K562 (cell line): ENCODE data around the gene SLC39A11. TPM values are rescaled to one million over a fixed set of nuclear protein-coding genes. Genes with fewer than 3 reads are reported as not detected.

Experiments used
- ATAC-seq: fragments of 200-7000 bp; cut with Tn5 transposase; 3 replicates; pipeline ENCODE4 v1.9.1; 2020; ENCODE audit warnings: moderate library complexity
- BruUV-seq: library from RNA; stranded (reverse); fragments of 400-500 nt; replicated peaks from 2 replicates; lab custom pipeline; 2021; lab: Mats Ljungman, UMichigan
- CTCF ChIA-PET: fragments of 300-600 bp; formaldehyde crosslinking; extraction: SDS; loops from one replicate; lab custom pipeline; 2021; ENCODE audit warnings: low intra/inter-chr PET ratio; lab: Yijun Ruan, JAX
- POLR2A ChIA-PET: fragments of 300-600, 350-650 bp; sonication (Branson Sonifier 250); formaldehyde crosslinking; extraction: SDS; loops from one replicate; lab custom pipeline; 2021; ENCODE audit warnings: antibody characterized with exemption, inconsistent platforms; lab: Yijun Ruan, JAX
- DNase-seq, 4 experiments: peaks; one replicate each; pipeline versions ENCODE4 v3.0.0 to v3.0.0-alpha.2; 2011 to 2018; ENCODE audit warnings: low spot score in 3 of 4, mixed read lengths in 3 of 4; ENCODE audit errors: extremely low read depth in 1 of 4
- FAIRE-seq: peaks from 2 replicates; lab custom pipeline; 2011; peaks lifted over from hg19 to GRCh38; lab: Jason Lieb, UNC
- H2AFZ ChIP-seq: 2 replicates; pipeline ENCODE4 v1.6.0; 2011; ENCODE audit warnings: low read depth, low read length, control low read depth, inconsistent platforms
- H3K27ac ChIP-seq: fragments of 200-600 bp; 3 replicates; pipeline ENCODE4 v1.8.0; 2011; ENCODE audit warnings: low read depth, mild to moderate bottlenecking, control low read depth, inconsistent platforms, low read length, moderate library complexity, mixed read lengths; ENCODE audit errors: extremely low read depth
- H3K27me3 ChIP-seq, 2 experiments: fragments of 300-600 bp in 1 of 2; 2 replicates in 1 of 2; 3 replicates in 1 of 2; pipeline versions ENCODE4 v1.6.0 to v1.8.0; 2011; ENCODE audit warnings: inconsistent platforms in 2 of 2, low read length in 2 of 2, mild to moderate bottlenecking in 1 of 2, mixed read lengths in 1 of 2, moderate library complexity in 1 of 2; ENCODE audit not compliant: control insufficient read depth in 2 of 2, insufficient read depth in 2 of 2
- H3K36me3 ChIP-seq: fragments of 300-600 bp; 3 replicates; pipeline ENCODE4 v1.8.0; 2011; ENCODE audit warnings: mild to moderate bottlenecking, low read length, inconsistent platforms; ENCODE audit not compliant: control insufficient read depth, insufficient read depth
- H3K4me1 ChIP-seq, 2 experiments: fragments of 200-600 bp in 1 of 2; replicated peaks in 1 of 2; 2 replicates in 1 of 2; 3 replicates in 1 of 2; pipeline versions ENCODE4 v1.5.1 to v1.8.0; 2011; ENCODE audit warnings: inconsistent platforms in 2 of 2, low read length in 2 of 2, mild to moderate bottlenecking in 1 of 2, mixed read lengths in 1 of 2, moderate library complexity in 1 of 2; ENCODE audit not compliant: control insufficient read depth in 2 of 2, insufficient read depth in 2 of 2
- H3K4me2 ChIP-seq: 2 replicates; pipeline ENCODE4 v1.6.1; 2011; ENCODE audit warnings: low read length, control low read depth, inconsistent platforms, mixed read lengths; ENCODE audit not compliant: insufficient read depth
- H3K4me3 ChIP-seq: fragments of 200-600 bp; sonication (generic), shearing (Covaris generic); 2 replicates; pipeline ENCODE4 v1.5.1; 2016; ENCODE audit warnings: control low read depth, inconsistent platforms
- H3K79me2 ChIP-seq: fragments of 200-600 bp; 3 replicates; pipeline ENCODE4 v1.8.0; 2011; ENCODE audit warnings: low read length, inconsistent platforms; ENCODE audit not compliant: control insufficient read depth, insufficient read depth
- H3K9ac ChIP-seq, 2 experiments: 2 replicates each; pipeline versions ENCODE4 v1.6.0 to v1.6.1; 2011; ENCODE audit warnings: low read depth in 2 of 2, low read length in 2 of 2, control low read depth in 1 of 2, inconsistent platforms in 1 of 2, mild to moderate bottlenecking in 1 of 2, mixed read lengths in 1 of 2; ENCODE audit not compliant: insufficient read depth in 1 of 2
- H3K9me1 ChIP-seq: one replicate; pipeline ENCODE4 v1.6.0; 2011; ENCODE audit warnings: inconsistent platforms, mild to moderate bottlenecking, low read length, moderate library complexity; ENCODE audit not compliant: control insufficient read depth, insufficient read depth
- H3K9me3 ChIP-seq: replicated peaks from 2 replicates; pipeline ENCODE4 v1.5.1; 2011; ENCODE audit warnings: low read depth, low read length, inconsistent platforms; ENCODE audit not compliant: control insufficient read depth, insufficient read depth
- H4K20me1 ChIP-seq: replicated peaks from 2 replicates; pipeline ENCODE4 v1.6.1; 2011; ENCODE audit warnings: low read length, inconsistent platforms, mixed read lengths; ENCODE audit not compliant: control insufficient read depth, insufficient read depth
- HMBOX1 ChIP-seq: sonication (generic); IDR thresholded peaks from 2 replicates; pipeline ENCODE4 v1.6.1; 2016
- KDM2B ChIP-seq: fragments of 250-450 bp; sonication (Bioruptor Pico); IDR thresholded peaks from 2 replicates; pipeline ENCODE4 v1.8.0; 2021; ENCODE audit warnings: mild to moderate bottlenecking, moderate library complexity
- TAF15 ChIP-seq: fragments of 200-400 bp; formaldehyde crosslinking; IDR thresholded peaks from 2 replicates; pipeline ENCODE4 v1.6.1; 2017; ENCODE audit warnings: mild to moderate bottlenecking, low read depth, low read length, moderate library complexity
- TRIM25 ChIP-seq: fragments of 450-650 bp; IDR thresholded peaks from 2 replicates; pipeline ENCODE4 v1.7.0; 2016; ENCODE audit warnings: borderline replicate concordance
- ZNF24 ChIP-seq: fragments of 450-650 bp; IDR thresholded peaks from 2 replicates; pipeline ENCODE4 v1.6.1; 2016
- WGBS: fragments of 100-300 bp; shearing (Covaris generic); methylation state at CpG from one replicate; pipeline ENCODE4 v1.1.6; 2016; ENCODE audit warnings: low coverage, mixed read lengths; ENCODE audit not compliant: insufficient coverage; ENCODE audit errors: missing lambda C conversion rate; 5-methylcytosine and 5-hydroxymethylcytosine counted together
- in situ Hi-C: fragments of 300-500 bp; cut with MboI; formaldehyde crosslinking; loops from 4 replicates; pipeline ENCODE4 v1.15.0; 2018; ENCODE audit warnings: inconsistent platforms, mixed read lengths
- intact Hi-C: fragments of 100-400 bp; cut with micrococcal nuclease; formaldehyde crosslinking; loops from 2 replicates; pipeline ENCODE4 v1.14.2; 2022
- polyA plus RNA-seq, 8 experiments: library from polyadenylated mRNA; depleted of rRNA in 4 of 8; stranded (reverse) in 5 of 8; unstranded in 3 of 8; fragments of >200 nt; fragmentation: Nextera tagmentation in 2 of 8; fragmentation: Illumina TruSeq in 1 of 8; extraction: Ambion mirVana in 2 of 8; extraction: Trizol in 1 of 8; gene quantifications; 2 replicates each; pipeline versions ENCODE4 v1.2.1 to v1.2.3, GENCODE V29; 2011 to 2014; ENCODE audit warnings: inconsistent platforms in 1 of 8, missing spikeins in 1 of 8
- total RNA-seq, 7 experiments: library from RNA; depleted of rRNA in 6 of 7; stranded (reverse); fragments of >200 nt in 6 of 7; fragmentation: Illumina TruSeq in 2 of 7; extraction: Trizol in 2 of 7; gene quantifications; 2 replicates each; pipeline versions ENCODE4 v1.2.1 to v1.2.3, GENCODE V29; 2011 to 2021; ENCODE audit warnings: low replicate concordance in 1 of 7
- TF ChIP-seq, protein P1 (sequence below): fragments of 250-450 bp; sonication (Bioruptor Pico); IDR thresholded peaks from 2 replicates; pipeline ENCODE4 v1.6.1; 2021; ENCODE audit warnings: mild to moderate bottlenecking

SLC39A11 gene
- total and polyA plus RNA-seq, 9 of the 15 experiments (the other 6 are each of a cell fraction or from before 2014, with no cell fraction given) = 10.5 to 26.4 (median 13.4) TPM

GRCh38 chr17:72733619-72734282, 358.7 kb downstream of the SLC39A11 start (continued):
- no peak for TF ChIP-seq TRIM25
- no peak for TF ChIP-seq KDM2B (CRISPR knock-in tag)
- TF ChIP-seq TAF15 = no peak
- no peak for TF ChIP-seq HMBOX1

DNA sequence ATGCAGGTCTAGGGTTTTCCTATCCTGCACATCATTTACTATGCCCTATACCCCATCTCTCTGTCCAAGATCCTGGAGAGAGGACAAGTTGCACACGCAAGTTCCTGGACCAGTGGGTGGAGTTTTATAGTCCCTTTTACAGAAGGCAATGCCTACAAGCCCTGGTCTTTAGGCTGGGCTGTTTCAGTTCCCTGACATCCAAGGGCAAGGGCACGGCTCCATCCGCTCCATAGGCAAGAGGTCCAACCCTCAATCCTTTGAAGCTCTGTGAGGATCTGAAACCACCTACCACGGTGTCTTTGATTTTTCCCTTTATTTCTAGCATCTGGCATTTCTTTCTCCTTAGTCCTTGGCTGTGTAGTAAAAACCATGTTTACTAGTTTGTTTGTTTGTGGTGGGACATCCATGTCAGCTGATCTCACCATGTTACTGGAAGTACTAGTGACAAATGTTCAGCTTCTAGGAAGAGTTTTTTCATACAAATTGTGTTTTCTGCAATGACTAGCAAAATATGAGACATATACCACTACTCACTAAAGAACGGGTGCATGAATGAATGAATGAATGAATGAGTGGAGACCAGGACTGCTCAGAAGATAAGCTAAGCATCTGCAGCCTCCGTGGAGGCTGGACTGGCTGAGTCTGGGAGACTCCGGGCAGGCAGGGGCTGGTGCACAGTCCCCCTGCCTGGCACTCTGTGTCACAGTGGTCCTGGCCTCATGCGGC, 359.4 kb downstream of the SLC39A11 start:
- TF ChIP-seq, protein P1, sequence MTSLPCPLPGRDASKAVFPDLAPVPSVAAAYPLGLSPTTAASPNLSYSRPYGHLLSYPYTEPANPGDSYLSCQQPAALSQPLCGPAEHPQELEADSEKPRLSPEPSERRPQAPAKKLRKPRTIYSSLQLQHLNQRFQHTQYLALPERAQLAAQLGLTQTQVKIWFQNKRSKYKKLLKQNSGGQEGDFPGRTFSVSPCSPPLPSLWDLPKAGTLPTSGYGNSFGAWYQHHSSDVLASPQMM (CRISPR knock-in tag) = no peak
- peak; percentile 69 for TF ChIP-seq ZNF24
- Histone ChIP-seq H3K4me1 (0 out of 5 replicates have a peak, but pooled peaks cover 0 to 2% of the 10 kb centered on the region in 2 experiments), H3K9ac (no peak overlapping the region), H3K9me3 (no peaks in the 10 kb centered on the region), H3K79me2 (no peaks in the 10 kb centered on the region), H3K4me2 (no peak overlapping the region), H3K9me1 (no peaks in the 10 kb centered on the region), H2AFZ (no peak overlapping the region), H3K27me3 (no peaks in the 10 kb centered on the region), H4K20me1 (no peaks in the 10 kb centered on the region; the same call in 1 of the 2 replicates), H3K36me3 (0 out of 3 replicates have a peak, but pooled peaks cover 2% of the 10 kb centered on the region), H3K4me3 (no peak overlapping the region), H3K27ac (no peak overlapping the region)
- BruUV-seq = no TSS peak
- 71% methylated on average over 8 of the region's 8 CpGs for WGBS
- ChIA-PET POLR2A (no interaction called here), CTCF (no interaction called here)
- intact Hi-C loops (no loop called here), in situ Hi-C loops (no loop called here)
- no peak for FAIRE-seq
- ATAC-seq = no peak
- no peak for DNase-seq
